Parathyroid adenoma (tissue), 2 donors: ENCODE results near the gene PRPF40B.

ENCODE experiments used
- H2AFZ ChIP-seq: fragments of 300-600 bp; sonication (generic); one replicate; pipeline ENCODE4 v1.7.0; 2017; ENCODE audit warnings: antibody characterized with exemption, mild to moderate bottlenecking
- H3K27ac ChIP-seq: fragments of 300-600 bp; sonication (generic); one replicate; pipeline ENCODE4 v1.7.0; 2017
- H3K27me3 ChIP-seq: fragments of 300-600 bp; sonication (generic); one replicate; pipeline ENCODE4 v1.7.0; 2017; ENCODE audit warnings: low read length; ENCODE audit not compliant: control insufficient read depth, insufficient read depth
- H3K36me3 ChIP-seq: fragments of 300-600 bp; sonication (generic); one replicate; pipeline ENCODE4 v1.7.0; 2017; ENCODE audit warnings: low read length; ENCODE audit not compliant: control insufficient read depth, insufficient read depth
- H3K4me1 ChIP-seq: fragments of 300-600 bp; sonication (generic); one replicate; pipeline ENCODE4 v1.7.0; 2017; ENCODE audit warnings: control low read depth
- H3K4me2 ChIP-seq: fragments of 300-600 bp; sonication (generic); one replicate; pipeline ENCODE4 v1.7.0; 2017; ENCODE audit warnings: low read length
- H3K4me3 ChIP-seq: fragments of 300-600 bp; sonication (generic); one replicate; pipeline ENCODE4 v1.7.0; 2017; ENCODE audit warnings: low read depth, low read length
- H3K79me2 ChIP-seq: fragments of 300-600 bp; sonication (generic); one replicate; pipeline ENCODE4 v1.7.0; 2017; ENCODE audit warnings: control low read depth
- H3K9ac ChIP-seq: fragments of 300-600 bp; sonication (generic); one replicate; pipeline ENCODE4 v1.7.0; 2017; ENCODE audit warnings: mild to moderate bottlenecking
- H3K9me3 ChIP-seq: fragments of 300-600 bp; sonication (generic); one replicate; pipeline ENCODE4 v1.7.0; 2017; ENCODE audit warnings: low read length; ENCODE audit not compliant: control insufficient read depth
- TF ChIP-seq, protein P1 (sequence below): fragments of 300-600 bp; sonication (generic); IDR thresholded peaks from one replicate; pipeline ENCODE4 v1.7.0; 2017; ENCODE audit warnings: antibody characterized with exemption, mild to moderate bottlenecking
- donor health status: primary hyperparathyroidism.

Gene PRPF40B

DNA sequence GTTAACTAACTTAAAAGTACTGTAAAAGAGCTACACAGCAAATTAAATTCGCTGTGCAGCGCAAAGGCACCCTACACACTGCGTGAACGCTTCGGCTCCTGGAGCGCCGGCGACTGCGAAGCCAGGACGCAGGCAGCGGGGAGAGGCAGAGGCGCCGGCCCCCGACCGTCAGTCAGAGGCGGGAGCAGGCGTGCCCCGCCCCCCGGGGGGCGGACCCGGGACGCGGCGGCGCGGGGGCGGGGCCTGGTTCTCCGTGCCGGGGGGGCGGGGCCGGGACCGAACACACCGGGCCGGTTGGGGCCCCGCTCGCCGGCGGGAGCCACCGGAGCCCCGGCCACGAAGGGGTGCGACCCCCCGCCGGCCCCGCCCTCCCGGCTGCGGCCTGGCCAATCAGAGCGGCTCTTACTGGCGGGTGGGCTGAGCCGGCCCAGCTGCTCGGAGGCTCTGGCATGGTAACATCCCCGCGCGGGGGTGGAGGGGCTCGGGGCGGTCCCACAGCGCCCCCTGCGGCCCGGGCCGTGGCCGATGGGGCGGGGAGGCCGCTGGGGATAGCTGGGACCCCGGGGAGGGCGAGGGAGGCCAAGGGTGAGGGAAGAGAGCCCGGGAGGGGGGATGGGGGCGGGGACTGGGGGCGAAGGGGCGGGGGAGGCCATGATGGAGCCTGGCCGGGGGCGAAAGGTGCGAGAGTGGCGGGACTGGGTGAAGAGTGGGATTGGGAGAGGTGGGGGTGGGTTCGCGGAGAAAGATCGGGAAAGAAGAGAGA is at the start of gene PRPF40B:
TSS of gene PRPF40B (plus strand) at position 420 of the 763 bp plus-strand sequence. CDS start at position 450, 30 bp downstream.
- H3K27ac ChIP-seq, result peak within 1 kb of the TSS; percentile 75
- no peaks in the 10 kb centered on the region for H3K27me3 ChIP-seq
- peak within 1 kb of the TSS; percentile 73 for H3K4me2 ChIP-seq
- peak within 1 kb of the TSS; percentile 97 for H2AFZ ChIP-seq
- peak within 1 kb of the TSS; percentile 76 for H3K4me3 ChIP-seq
- H3K9ac ChIP-seq, result peak within 1 kb of the TSS; percentile 0
- no peaks in the 10 kb centered on the region for H3K9me3 ChIP-seq
- peaks cover 5% of the 10 kb centered on the region for H3K4me1 ChIP-seq
- H3K36me3 ChIP-seq, result no peaks in the 10 kb centered on the region
- TF ChIP-seq, protein P1, sequence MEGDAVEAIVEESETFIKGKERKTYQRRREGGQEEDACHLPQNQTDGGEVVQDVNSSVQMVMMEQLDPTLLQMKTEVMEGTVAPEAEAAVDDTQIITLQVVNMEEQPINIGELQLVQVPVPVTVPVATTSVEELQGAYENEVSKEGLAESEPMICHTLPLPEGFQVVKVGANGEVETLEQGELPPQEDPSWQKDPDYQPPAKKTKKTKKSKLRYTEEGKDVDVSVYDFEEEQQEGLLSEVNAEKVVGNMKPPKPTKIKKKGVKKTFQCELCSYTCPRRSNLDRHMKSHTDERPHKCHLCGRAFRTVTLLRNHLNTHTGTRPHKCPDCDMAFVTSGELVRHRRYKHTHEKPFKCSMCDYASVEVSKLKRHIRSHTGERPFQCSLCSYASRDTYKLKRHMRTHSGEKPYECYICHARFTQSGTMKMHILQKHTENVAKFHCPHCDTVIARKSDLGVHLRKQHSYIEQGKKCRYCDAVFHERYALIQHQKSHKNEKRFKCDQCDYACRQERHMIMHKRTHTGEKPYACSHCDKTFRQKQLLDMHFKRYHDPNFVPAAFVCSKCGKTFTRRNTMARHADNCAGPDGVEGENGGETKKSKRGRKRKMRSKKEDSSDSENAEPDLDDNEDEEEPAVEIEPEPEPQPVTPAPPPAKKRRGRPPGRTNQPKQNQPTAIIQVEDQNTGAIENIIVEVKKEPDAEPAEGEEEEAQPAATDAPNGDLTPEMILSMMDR, result peak; percentile 44
- peaks cover 3% of the 10 kb centered on the region for H3K79me2 ChIP-seq

- Histone ChIP-seq H3K79me2 (peaks cover 14% of the 10 kb centered on the region), H3K4me3 (no peak overlapping the region), H3K27me3 (no peaks in the 10 kb centered on the region), H2AFZ (no peak overlapping the region), H3K9ac (no peak overlapping the region), H3K4me2 (no peak overlapping the region), H3K9me3 (no peaks in the 10 kb centered on the region), H3K36me3 (no peaks in the 10 kb centered on the region), H3K27ac (no peak overlapping the region), H3K4me1 (peaks cover 5% of the 10 kb centered on the region)
- TF ChIP-seq, protein P1, result no peak
Measured at GRCh38 chr12:49577589-49578315, 45.6 kb upstream of the PRPF40B start.

DNA sequence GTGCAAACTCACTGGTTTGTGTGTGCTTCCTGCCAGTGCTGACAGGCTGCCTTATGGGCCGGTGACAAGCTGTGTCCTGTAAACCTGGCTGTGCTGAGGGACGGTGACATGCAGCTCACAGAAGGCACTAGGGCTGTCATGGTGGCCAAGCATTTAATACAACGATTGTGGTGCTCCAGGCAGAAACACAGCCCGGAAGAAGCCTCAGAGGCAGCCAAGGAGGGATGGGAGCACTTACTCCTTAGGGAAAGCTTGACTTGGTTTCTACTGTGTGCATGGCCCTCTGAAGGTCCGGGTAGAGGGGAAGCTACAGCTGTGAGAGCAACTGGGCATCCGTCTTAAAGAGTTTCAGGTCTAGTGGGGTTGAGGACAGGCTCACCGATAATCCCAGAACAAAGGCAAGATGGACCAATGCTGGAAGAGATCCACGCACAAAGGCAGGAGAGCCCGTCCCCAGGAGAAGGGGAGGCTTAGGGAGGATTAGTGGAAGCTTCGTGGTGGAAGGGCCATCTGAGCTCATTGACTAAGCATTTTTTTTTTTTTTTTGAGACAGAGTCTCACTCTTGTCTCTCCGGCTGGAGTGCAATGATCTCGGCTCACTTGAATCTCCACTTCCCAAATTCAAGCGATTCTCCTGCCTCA is 44.8 kb upstream of the PRPF40B start:
- H3K27ac ChIP-seq, result no peak overlapping the region
- H3K4me2 ChIP-seq, result no peak overlapping the region
- no peaks in the 10 kb centered on the region for H3K9me3 ChIP-seq

DNA sequence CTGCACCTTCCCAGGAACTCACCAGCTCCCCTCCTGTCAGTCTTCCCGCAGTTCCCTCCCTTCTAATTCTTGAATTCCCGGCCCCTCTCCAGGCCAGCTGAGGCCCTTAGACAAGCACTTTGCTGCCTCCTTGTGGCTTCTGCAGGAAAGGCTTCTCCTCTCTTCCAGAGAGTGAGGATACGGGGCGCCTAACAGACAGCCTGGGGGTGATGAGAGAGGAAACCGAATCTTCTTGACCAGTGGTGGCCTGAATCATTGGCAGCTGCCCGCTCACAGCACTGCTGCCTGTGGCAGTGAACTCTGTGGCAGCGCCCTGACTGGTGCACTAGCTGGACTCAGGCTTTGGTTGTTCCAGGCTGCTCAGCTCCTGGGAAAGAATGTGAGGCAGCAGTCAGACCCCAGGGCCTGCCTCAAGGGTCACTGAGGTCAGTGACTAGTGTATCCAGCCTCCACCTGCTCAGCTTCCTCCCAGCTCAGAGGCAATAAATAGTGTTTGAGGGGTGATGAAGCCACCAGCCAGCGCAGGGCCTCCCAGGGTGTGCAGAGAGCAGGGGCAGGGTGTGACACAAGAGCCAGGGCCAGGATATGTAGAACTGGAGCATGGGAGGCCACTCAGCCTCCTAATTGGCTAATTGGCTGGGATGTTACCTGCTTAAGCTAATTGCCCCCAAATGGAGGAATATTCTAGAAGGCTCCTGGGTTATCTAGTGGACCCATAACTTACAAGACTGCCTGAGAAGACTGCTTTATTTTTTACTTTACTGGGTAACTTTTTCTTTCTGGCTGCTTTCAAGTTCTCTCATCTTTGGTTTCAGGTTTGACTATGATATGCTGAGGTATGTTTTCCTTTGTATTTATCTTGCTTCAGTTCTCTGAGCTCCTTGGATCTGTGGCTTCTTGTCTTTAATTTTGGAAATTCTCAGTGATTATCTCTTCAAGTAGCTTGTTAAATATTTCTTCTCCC is 42.5 kb upstream of the PRPF40B start:
- H3K79me2 ChIP-seq, result peaks cover 14% of the 10 kb centered on the region
- no peaks in the 10 kb centered on the region for H3K36me3 ChIP-seq
- no peaks in the 10 kb centered on the region for H3K9me3 ChIP-seq
- H3K27ac ChIP-seq, result no peak overlapping the region
- H3K9ac ChIP-seq, result no peak overlapping the region
- H3K4me3 ChIP-seq, result no peak overlapping the region
- H3K4me1 ChIP-seq, result peaks cover 5% of the 10 kb centered on the region
- TF ChIP-seq, protein P1, result peak; percentile 91
- no peak overlapping the region for H3K4me2 ChIP-seq
- H2AFZ ChIP-seq, result no peak overlapping the region
- H3K27me3 ChIP-seq, result no peaks in the 10 kb centered on the region

More for the DNA sequence above, 44.8 kb upstream of the PRPF40B start:
- H2AFZ ChIP-seq, result no peak overlapping the region
- peaks cover 5% of the 10 kb centered on the region for H3K4me1 ChIP-seq
- no peaks in the 10 kb centered on the region for H3K36me3 ChIP-seq
- TF ChIP-seq, protein P1, result no peak
- H3K27me3 ChIP-seq, result no peaks in the 10 kb centered on the region
- peaks cover 11% of the 10 kb centered on the region for H3K79me2 ChIP-seq
- no peak overlapping the region for H3K9ac ChIP-seq
- no peak overlapping the region for H3K4me3 ChIP-seq
